Calu3 (cell line): ENCODE data around the gene SNX13. TPM values are rescaled to one million over a fixed set of nuclear protein-coding genes. Genes with fewer than 3 reads are reported as not detected.

Experiments
- BruUV-seq: library from RNA; stranded (reverse); fragments of 400-500 nt; replicated peaks from 2 replicates; lab custom pipeline; 2021; lab: Mats Ljungman, UMichigan
- CTCF ChIA-PET: fragments of 300-600 bp; sonication (Branson Sonifier 250); formaldehyde crosslinking; loops from one replicate; lab custom pipeline; 2022; ENCODE audit warnings: antibody characterized with exemption; lab: Charles Lee
- DNase-seq: peaks from one replicate; pipeline ENCODE4 v3.0.0; 2022
- H3K27ac Mint-ChIP-seq: one replicate; pipeline ENCODE4 v1.8.0; 2022; ENCODE audit warnings: mixed read lengths; ENCODE audit not compliant: unreplicated experiment
- H3K27me3 Mint-ChIP-seq: one replicate; pipeline ENCODE4 v1.8.0; 2022; ENCODE audit warnings: mixed read lengths; ENCODE audit not compliant: unreplicated experiment
- H3K36me3 Mint-ChIP-seq: one replicate; pipeline ENCODE4 v1.8.0; 2022; ENCODE audit warnings: mild to moderate bottlenecking, moderate library complexity, mixed read lengths; ENCODE audit not compliant: insufficient read depth, unreplicated experiment
- H3K4me1 Mint-ChIP-seq: one replicate; pipeline ENCODE4 v1.8.0; 2022; ENCODE audit warnings: mild to moderate bottlenecking, low read depth, mixed read lengths; ENCODE audit not compliant: unreplicated experiment
- H3K4me3 Mint-ChIP-seq: one replicate; pipeline ENCODE4 v1.8.0; 2022; ENCODE audit warnings: mild to moderate bottlenecking, low read depth, moderate library complexity, mixed read lengths; ENCODE audit not compliant: unreplicated experiment
- H3K9me3 Mint-ChIP-seq: one replicate; pipeline ENCODE4 v1.8.0; 2022; ENCODE audit warnings: low read depth, mixed read lengths; ENCODE audit not compliant: unreplicated experiment
- intact Hi-C: fragments of 100-400 bp; cut with micrococcal nuclease; formaldehyde crosslinking; loops from one replicate; pipeline ENCODE4 v1.10.0; 2022; ENCODE audit not compliant: unreplicated experiment
- total RNA-seq: library from RNA; stranded (reverse); gene quantifications from 2 replicates; pipeline ENCODE4 v1.2.3, GENCODE V29; 2022
- TF ChIP-seq, protein P1 (sequence below): fragments of 200-600 bp; IDR thresholded peaks from one replicate; pipeline ENCODE4 v1.8.0; 2022; ENCODE audit warnings: antibody characterized with exemption; ENCODE audit not compliant: unreplicated experiment

The SNX13 gene
- total RNA-seq, 1 experiment from 2014 or later, result 71.9 TPM

DNA sequence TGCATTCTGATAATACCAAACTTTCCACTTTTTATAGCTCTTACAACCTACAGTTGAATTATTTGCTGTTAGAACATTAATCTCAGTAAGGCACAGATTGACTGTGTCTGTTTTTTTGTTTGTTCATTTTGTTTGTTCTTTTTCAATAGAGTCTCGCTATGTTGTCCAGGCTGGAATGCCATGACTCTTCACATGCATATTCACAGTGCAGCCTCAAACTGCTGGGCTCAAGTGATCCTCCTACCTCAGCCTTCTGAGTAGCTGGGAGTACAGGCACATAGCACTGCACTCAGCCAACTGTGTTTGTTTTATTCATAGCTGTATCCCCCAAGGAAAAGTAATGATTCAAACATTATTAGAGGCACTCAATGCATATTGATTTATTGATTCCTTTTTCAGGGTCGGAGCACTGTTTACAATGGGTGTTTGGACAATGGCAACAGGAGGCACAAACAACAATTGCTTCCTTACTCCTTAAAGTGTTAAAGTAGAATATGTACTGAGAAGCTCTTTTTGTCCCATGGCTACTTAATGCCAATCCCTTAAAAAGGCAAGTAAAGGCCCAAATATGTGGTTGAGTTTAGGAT is 61.1 kb downstream of the SNX13 start:
- no TSS peak for BruUV-seq
- no peaks in the 10 kb centered on the region for H3K36me3 Mint-ChIP-seq
- CTCF ChIA-PET, result no interaction called here

DNA sequence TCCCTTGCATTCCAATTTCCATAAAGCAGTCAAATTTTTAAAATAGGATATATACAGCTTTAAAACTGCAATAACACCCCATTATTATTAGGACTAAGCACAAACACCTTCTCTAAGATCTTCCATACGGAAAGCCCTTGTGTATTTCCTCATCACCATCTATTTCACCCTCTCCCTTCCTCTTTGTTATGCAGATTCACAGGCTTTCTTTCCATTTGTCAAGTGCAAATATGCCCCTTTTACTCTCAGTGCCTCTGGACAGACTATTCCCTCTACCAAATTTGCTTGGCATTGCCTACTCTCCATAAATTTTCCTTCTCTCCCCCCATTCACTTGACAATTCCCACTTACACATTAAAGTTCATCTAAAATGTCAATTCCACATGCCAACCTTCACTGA is 61.7 kb downstream of the SNX13 start:
- TF ChIP-seq, protein P1, sequence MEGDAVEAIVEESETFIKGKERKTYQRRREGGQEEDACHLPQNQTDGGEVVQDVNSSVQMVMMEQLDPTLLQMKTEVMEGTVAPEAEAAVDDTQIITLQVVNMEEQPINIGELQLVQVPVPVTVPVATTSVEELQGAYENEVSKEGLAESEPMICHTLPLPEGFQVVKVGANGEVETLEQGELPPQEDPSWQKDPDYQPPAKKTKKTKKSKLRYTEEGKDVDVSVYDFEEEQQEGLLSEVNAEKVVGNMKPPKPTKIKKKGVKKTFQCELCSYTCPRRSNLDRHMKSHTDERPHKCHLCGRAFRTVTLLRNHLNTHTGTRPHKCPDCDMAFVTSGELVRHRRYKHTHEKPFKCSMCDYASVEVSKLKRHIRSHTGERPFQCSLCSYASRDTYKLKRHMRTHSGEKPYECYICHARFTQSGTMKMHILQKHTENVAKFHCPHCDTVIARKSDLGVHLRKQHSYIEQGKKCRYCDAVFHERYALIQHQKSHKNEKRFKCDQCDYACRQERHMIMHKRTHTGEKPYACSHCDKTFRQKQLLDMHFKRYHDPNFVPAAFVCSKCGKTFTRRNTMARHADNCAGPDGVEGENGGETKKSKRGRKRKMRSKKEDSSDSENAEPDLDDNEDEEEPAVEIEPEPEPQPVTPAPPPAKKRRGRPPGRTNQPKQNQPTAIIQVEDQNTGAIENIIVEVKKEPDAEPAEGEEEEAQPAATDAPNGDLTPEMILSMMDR, result no peak
- intact Hi-C loops, result no loop called here
- Mint-ChIP-seq H3K27ac (no peak overlapping the region), H3K27me3 (no peaks in the 10 kb centered on the region), H3K36me3 (no peaks in the 10 kb centered on the region), H3K4me1 (no peaks in the 10 kb centered on the region), H3K9me3 (no peaks in the 10 kb centered on the region), H3K4me3 (no peak overlapping the region)
- BruUV-seq, result no TSS peak
- DNase-seq, result no peak
- CTCF ChIA-PET, result no interaction called here

More for the DNA sequence above, 61.1 kb downstream of the SNX13 start:
- no peaks in the 10 kb centered on the region for H3K27me3 Mint-ChIP-seq
- TF ChIP-seq, protein P1, result no peak
- no peaks in the 10 kb centered on the region for H3K9me3 Mint-ChIP-seq
- intact Hi-C loops, result no loop called here
- H3K4me1 Mint-ChIP-seq, result no peaks in the 10 kb centered on the region
- H3K27ac Mint-ChIP-seq, result no peak overlapping the region
- DNase-seq, result no peak
- no peak overlapping the region for H3K4me3 Mint-ChIP-seq

DNA sequence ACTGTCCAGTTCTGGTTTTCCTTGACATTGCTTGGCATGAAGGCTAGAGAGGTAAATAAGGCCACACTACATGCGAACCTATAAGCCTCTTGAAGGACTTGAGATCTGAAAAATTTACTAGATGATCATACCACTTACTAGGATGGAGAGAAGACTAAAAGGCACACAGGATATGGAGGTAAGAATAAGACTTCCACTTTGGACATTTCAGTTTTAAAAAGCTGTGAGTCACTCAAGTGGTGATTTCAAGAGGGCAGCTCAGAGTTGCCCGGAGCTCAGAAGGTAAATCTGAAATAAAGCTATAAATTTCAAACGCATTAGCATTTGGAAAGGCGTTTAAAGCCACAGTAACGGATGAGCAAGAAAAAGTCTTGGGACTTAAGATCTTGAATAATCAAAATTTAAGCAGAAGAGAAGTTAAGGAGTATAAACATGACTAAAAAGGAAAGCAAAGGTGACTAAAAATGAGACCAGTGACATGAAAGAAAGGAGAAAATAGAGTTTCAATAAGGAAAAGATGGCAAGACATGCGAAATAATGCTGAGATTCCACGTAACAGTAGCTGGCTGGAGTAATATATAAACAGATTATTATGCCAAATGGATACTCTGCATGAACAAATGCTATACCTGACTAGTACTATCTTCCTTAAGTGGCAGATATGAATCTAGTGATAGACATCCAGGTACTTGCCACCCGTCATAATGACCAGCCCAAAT is 68.3 kb downstream of the SNX13 start:
- Mint-ChIP-seq H3K4me3 (no peak overlapping the region), H3K4me1 (no peaks in the 10 kb centered on the region), H3K27me3 (no peaks in the 10 kb centered on the region), H3K9me3 (no peaks in the 10 kb centered on the region), H3K36me3 (peaks cover 4% of the 10 kb centered on the region), H3K27ac (no peak overlapping the region)
- intact Hi-C loops, result no loop called here
- TF ChIP-seq, protein P1, result no peak
- no peak for DNase-seq
- no TSS peak for BruUV-seq
- CTCF ChIA-PET, result no interaction called here

DNA sequence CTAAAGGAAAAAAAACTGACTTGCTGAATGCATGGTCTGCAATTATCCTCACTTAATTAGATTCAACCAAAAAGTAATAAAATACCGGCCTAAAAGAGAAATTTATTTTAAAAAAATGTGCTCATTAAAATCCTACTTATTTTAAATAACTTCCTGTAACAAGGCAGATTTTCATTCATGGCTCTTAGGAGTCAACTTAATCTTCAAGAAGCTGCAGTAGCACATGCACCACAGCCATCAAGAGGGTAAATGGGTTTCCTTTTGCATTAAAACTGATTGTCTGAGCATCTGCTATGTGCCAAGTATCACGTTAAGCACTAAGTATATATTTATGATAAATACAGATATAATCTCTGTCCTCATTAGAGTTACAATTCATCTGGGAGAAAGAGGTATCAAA is 69.9 kb downstream of the SNX13 start:
- Mint-ChIP-seq H3K27me3 (no peaks in the 10 kb centered on the region), H3K36me3 (peaks cover 14% of the 10 kb centered on the region), H3K27ac (no peak overlapping the region), H3K4me1 (no peaks in the 10 kb centered on the region), H3K9me3 (peaks cover 3% of the 10 kb centered on the region), H3K4me3 (no peak overlapping the region)
- no peak for DNase-seq
- BruUV-seq, result no TSS peak
- TF ChIP-seq, protein P1, result no peak
- intact Hi-C loops, result no loop called here
- CTCF ChIA-PET, result no interaction called here
